Endothelial cell of umbilical vein (primary cell): ENCODE data around the gene HIVEP3.

ENCODE experiments used
- EZH2 ChIP-seq: IDR thresholded peaks from 2 replicates; pipeline ENCODE4 v1.6.1; 2012; ENCODE audit warnings: borderline replicate concordance, low read depth, mild to moderate bottlenecking, moderate library complexity, low read length, inconsistent platforms; ENCODE audit not compliant: severe bottlenecking
- GATA2 ChIP-seq: IDR thresholded peaks from 2 replicates; pipeline ENCODE4 v1.7.0; 2011; ENCODE audit warnings: low read depth, mild to moderate bottlenecking, moderate library complexity, mixed read lengths, low read length; ENCODE audit not compliant: insufficient read length, insufficient read depth
- JUN ChIP-seq: IDR thresholded peaks from 2 replicates; pipeline ENCODE4 v1.6.1; 2011; ENCODE audit warnings: borderline replicate concordance, low read depth; ENCODE audit not compliant: insufficient read length, insufficient read depth
- MYC ChIP-seq: IDR thresholded peaks from one replicate; pipeline ENCODE4 v1.6.1; 2011; ENCODE audit warnings: mild to moderate bottlenecking, low read depth, low read length
- POLR2A ChIP-seq: IDR thresholded peaks from 2 replicates; pipeline ENCODE4 v1.6.1; 2012; ENCODE audit warnings: low read depth, mild to moderate bottlenecking, control low read depth, low read length
- POLR2AphosphoS5 ChIP-seq: IDR thresholded peaks from 2 replicates; pipeline ENCODE4 v1.6.1; 2012; ENCODE audit warnings: low read depth, mild to moderate bottlenecking, control low read depth, low read length, moderate library complexity; ENCODE audit not compliant: insufficient read depth
- TF ChIP-seq, protein P1 (sequence below), 2 donors: IDR thresholded peaks; 1 replicate in 1 of 2; 2 replicates in 1 of 2; pipeline ENCODE4 v1.5.1; 2011; ENCODE audit warnings: low read length in 2 of 2, mild to moderate bottlenecking in 2 of 2, moderate library complexity in 2 of 2, control low read depth in 1 of 2, inconsistent platforms in 1 of 2, low read depth in 1 of 2; ENCODE audit not compliant: insufficient read depth in 1 of 2; ENCODE audit errors: extremely low read depth in 1 of 2

GRCh38 chr1:41486053-41486370 lies 432.7 kb downstream of the HIVEP3 start:
- TF ChIP-seq, protein P1, sequence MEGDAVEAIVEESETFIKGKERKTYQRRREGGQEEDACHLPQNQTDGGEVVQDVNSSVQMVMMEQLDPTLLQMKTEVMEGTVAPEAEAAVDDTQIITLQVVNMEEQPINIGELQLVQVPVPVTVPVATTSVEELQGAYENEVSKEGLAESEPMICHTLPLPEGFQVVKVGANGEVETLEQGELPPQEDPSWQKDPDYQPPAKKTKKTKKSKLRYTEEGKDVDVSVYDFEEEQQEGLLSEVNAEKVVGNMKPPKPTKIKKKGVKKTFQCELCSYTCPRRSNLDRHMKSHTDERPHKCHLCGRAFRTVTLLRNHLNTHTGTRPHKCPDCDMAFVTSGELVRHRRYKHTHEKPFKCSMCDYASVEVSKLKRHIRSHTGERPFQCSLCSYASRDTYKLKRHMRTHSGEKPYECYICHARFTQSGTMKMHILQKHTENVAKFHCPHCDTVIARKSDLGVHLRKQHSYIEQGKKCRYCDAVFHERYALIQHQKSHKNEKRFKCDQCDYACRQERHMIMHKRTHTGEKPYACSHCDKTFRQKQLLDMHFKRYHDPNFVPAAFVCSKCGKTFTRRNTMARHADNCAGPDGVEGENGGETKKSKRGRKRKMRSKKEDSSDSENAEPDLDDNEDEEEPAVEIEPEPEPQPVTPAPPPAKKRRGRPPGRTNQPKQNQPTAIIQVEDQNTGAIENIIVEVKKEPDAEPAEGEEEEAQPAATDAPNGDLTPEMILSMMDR (IDR thresholded peaks at IDR 0.05; ENCODE audit: extremely low read depth in 1 of 2, insufficient read depth in 1 of 2, low read depth in 1 of 2, low read length in 2 of 2): no peak
- TF ChIP-seq POLR2AphosphoS5 (no peak), POLR2A (no peak), EZH2 (peak; percentile 21), MYC (no peak), JUN (no peak), GATA2 (no peak)
